Hematopoietic multipotent progenitor cell (in vitro differentiated cells): ENCODE results near the gene ARHGAP6. TPM values are rescaled to one million over a fixed set of nuclear protein-coding genes. Genes with fewer than 3 reads are reported as not detected.

ENCODE experiments used
- DNase-seq, 3 donors: peaks; one replicate each; pipeline ENCODE4 v3.0.0-alpha.2; 2011 to 2015; ENCODE audit warnings: low read depth in 2 of 3, low spot score in 2 of 3
- small RNA-seq: library from RNA; depleted of rRNA; stranded (forward); fragments of <200 nt; gene quantifications from one replicate; pipeline ENCODE3, GENCODE V24; 2012
- total RNA-seq: library from RNA; depleted of rRNA; stranded (reverse); fragments of >200 nt; gene quantifications from one replicate; pipeline ENCODE4 v1.2.3, GENCODE V29; 2012

The ARHGAP6 gene
- total RNA-seq, 1 donor = 1.3 TPM

- DNase-seq = no peak
Measured at GRCh38 chrX:11089802-11090201, 575.9 kb downstream of the ARHGAP6 start.

Small RNAs within 50 kb of the gene (small RNA-seq; reads per million reads assigned to genes)
- gene MIR548AX (not detected), gene RF00019 (not detected), gene RF02271 (not detected)

Other genes with a start within 250 kb of the ARHGAP6 start
- gene MSL3, start 92.3 kb upstream of the ARHGAP6 start, total RNA-seq = 22.4 TPM